Mammary epithelial cell (primary cell): Measurements from ENCODE around the gene PXDC1.

Experiments
- EZH2 ChIP-seq: IDR thresholded peaks from 2 replicates; pipeline ENCODE4 v1.6.1; 2012; ENCODE audit warnings: low read length, inconsistent platforms, borderline replicate concordance
- TF ChIP-seq, protein P1 (sequence below), 2 donors: IDR thresholded peaks in 1 of 2; conservative IDR thresholded peaks in 1 of 2; 2 replicates each; pipeline ENCODE4 v1.5.1; 2011 to 2012; ENCODE audit warnings: inconsistent platforms in 2 of 2, low read length in 2 of 2, mild to moderate bottlenecking in 2 of 2, control low read depth in 1 of 2, low read depth in 1 of 2; ENCODE audit not compliant: insufficient read depth in 1 of 2; ENCODE audit errors: extremely low read depth in 1 of 2

DNA sequence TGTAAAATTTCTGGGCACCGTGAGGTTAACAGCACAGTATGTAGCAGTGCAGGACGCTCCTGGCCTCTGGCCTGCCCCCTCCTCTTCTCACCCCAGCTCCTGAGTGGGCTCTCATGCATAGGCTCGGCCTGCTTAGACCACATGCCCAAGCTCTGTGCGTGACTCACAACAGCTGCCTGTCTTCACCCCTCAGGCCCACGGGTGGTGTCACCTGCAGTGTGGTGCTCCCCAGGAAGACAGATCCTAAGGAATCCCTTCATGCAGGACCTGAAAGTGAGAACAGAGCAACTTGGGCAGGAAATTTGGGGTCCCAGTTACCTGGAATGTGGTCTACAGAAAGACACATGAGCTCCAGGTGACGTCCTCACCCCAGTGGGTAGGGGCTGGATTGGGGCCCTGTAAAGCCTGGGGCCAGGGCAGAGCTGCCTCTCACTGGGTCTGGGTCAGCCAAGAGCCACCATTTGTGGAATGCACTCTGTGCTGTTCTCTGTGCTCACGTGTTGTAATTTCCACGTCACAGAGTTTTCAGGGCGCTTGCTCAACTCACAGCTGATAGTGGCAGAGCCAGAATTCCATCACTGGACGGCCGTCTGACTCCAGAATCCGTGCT is 37.0 kb upstream of the PXDC1 start:
- TF ChIP-seq, protein P1, sequence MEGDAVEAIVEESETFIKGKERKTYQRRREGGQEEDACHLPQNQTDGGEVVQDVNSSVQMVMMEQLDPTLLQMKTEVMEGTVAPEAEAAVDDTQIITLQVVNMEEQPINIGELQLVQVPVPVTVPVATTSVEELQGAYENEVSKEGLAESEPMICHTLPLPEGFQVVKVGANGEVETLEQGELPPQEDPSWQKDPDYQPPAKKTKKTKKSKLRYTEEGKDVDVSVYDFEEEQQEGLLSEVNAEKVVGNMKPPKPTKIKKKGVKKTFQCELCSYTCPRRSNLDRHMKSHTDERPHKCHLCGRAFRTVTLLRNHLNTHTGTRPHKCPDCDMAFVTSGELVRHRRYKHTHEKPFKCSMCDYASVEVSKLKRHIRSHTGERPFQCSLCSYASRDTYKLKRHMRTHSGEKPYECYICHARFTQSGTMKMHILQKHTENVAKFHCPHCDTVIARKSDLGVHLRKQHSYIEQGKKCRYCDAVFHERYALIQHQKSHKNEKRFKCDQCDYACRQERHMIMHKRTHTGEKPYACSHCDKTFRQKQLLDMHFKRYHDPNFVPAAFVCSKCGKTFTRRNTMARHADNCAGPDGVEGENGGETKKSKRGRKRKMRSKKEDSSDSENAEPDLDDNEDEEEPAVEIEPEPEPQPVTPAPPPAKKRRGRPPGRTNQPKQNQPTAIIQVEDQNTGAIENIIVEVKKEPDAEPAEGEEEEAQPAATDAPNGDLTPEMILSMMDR (conservative IDR thresholded peaks at IDR 0.05 in 1 of 2, IDR thresholded peaks at IDR 0.05 in 1 of 2; ENCODE audit: extremely low read depth in 1 of 2, insufficient read depth in 1 of 2, low read depth in 1 of 2, low read length in 2 of 2) = no peak
- no peak for TF ChIP-seq EZH2
